AG10803 (cell line): ENCODE data around the gene MRPL10.
"Not testable (repeated sequence)": the region's sequence is repeated elsewhere in the genome, so short reads cannot be mapped to it uniquely, and the experiment has no call there.

ENCODE experiments used
- DNase-seq: peaks from one replicate; pipeline ENCODE4 v3.0.0; 2010; ENCODE audit warnings: low read depth
- H3K4me3 ChIP-seq: 2 replicates; pipeline ENCODE4 v1.5.1; 2011; ENCODE audit warnings: mild to moderate bottlenecking, low read length, control low read depth
- TF ChIP-seq, protein P1 (sequence below): conservative IDR thresholded peaks from 2 replicates; pipeline ENCODE4 v1.5.1; 2011; ENCODE audit warnings: mild to moderate bottlenecking, low read length, control low read depth, inconsistent platforms

The MRPL10 gene

DNA sequence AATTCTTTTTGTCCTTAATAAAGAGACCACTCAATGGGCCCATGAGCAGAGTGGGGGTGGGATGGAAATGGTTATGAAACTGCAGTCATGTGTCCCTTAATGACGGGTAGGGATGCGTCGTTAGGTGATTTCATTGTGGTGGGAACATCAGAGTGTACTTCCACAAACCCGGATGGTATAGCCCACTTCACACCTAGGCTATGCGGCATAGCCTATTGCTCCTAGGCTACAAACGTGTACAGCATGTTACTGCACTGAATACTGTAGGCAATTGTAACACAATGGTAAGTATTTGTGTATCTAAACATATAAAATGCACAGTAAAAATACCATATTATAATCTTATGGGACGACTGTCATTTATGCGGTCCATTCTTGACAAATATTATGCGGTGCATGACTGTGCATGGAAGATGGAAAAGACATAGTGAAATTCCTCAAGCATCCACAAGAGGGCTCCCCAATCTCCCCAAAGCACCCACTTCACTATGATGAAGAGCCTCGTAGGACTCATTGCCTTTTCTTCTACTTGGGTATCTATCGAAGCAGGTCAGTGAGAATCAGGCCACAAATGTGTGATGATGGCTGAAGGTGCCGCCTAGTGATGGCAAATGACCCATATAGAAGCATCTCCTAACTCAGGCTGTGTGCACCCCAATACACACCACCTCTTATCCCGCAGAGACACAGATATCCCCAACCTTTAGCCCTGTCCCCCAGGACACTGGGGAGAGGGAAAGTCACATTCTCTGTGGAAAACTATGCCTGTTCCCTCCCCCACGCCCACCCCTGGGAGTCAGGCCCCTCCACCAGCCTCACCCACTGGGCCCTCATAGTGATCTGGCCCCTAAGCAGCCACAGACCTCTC is 54.8 kb downstream of the MRPL10 start:
- TF ChIP-seq, protein P1, sequence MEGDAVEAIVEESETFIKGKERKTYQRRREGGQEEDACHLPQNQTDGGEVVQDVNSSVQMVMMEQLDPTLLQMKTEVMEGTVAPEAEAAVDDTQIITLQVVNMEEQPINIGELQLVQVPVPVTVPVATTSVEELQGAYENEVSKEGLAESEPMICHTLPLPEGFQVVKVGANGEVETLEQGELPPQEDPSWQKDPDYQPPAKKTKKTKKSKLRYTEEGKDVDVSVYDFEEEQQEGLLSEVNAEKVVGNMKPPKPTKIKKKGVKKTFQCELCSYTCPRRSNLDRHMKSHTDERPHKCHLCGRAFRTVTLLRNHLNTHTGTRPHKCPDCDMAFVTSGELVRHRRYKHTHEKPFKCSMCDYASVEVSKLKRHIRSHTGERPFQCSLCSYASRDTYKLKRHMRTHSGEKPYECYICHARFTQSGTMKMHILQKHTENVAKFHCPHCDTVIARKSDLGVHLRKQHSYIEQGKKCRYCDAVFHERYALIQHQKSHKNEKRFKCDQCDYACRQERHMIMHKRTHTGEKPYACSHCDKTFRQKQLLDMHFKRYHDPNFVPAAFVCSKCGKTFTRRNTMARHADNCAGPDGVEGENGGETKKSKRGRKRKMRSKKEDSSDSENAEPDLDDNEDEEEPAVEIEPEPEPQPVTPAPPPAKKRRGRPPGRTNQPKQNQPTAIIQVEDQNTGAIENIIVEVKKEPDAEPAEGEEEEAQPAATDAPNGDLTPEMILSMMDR = peak; percentile 81
- peak; percentile 46 for DNase-seq
- no peak overlapping the region for H3K4me3 ChIP-seq

DNA sequence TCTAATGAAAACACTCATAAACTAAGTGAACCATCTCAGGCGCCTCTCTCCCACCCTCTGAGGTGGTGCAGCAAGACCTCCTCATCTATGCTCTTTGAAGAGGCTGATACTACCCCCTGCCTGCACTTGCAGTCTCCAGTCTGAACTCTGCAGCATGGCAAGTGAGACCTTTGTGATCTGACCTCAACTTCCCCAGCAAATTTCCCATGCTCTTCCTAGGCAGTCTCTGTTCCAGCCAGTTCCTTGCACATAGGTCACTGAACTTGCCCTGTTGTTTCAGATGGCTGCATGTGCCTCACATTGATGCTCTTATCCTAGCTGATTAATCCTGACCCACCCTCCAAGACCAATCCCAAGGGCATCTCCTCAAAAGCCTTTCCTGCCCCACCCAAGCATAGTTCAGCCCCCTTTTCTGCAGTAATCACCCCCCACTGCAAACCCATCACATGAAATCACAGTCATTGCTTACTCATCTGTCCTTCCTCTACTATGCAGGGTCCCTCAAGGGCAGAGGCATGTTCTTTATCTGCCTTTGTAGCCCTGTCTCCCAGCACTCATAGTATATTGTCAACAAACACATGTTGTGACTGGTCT is 56.3 kb downstream of the MRPL10 start:
- no peak overlapping the region for H3K4me3 ChIP-seq
- TF ChIP-seq, protein P1 = no peak
- no peak for DNase-seq

DNA sequence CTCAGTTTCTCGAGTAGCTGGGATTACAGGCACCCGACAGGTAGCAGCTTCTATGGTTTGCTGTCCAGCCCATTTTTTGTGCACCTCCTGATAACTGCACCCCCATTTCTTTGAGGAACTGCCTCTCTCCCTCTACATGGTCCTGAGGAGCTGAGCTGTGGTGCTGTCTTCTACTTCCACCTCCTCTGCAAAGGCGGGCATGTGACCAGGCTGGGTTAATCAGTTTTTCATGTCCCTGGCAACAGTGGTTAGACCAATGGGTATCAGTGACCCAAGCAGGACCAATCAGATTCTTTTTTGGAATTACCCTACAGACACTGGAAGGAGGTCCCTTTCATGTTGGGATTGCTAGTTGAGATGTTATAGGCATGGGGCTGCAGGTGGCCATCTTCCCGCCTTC is 57.0 kb downstream of the MRPL10 start:
- no peak for DNase-seq
- TF ChIP-seq, protein P1 = no peak
- no peak overlapping the region for H3K4me3 ChIP-seq

DNA sequence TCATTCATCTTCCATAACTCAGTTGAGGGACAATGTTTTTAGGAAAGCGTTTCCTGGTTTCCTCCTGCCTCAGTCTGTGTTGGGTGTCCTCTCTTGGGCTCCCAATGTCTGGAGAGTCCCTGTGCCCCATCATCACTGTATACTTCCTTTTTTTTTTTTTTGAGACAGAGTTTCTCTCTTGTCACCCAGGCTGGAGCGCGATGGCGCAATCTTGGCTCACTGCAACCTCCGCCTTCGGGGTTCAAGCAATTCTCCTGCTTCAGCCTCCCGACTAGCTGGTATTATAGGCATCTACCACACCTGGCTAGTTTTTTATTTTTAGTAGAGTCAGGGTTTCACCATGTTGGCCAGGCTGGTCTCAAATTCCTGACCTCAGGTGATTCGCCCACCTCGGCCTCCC is 57.7 kb downstream of the MRPL10 start:
- DNase-seq, H3K4me3 ChIP-seq: not testable (repeated sequence)
